Measurements from ENCODE around the gene CSPG5.

The CSPG5 gene

GRCh38 chr3:47536221-47536891 lies 42.3 kb downstream of the CSPG5 start:
- DNase-seq, result no peak

GRCh38 chr3:47533996-47534454 lies 44.6 kb downstream of the CSPG5 start:
- DNase-seq, result no peak

GRCh38 chr3:47533481-47533880 lies 45.2 kb downstream of the CSPG5 start:
- DNase-seq, result no peak

- DNase-seq, result no peak
Measured at GRCh38 chr3:47527952-47528725, 50.5 kb downstream of the CSPG5 start.

GRCh38 chr3:47525617-47526016 lies 53.0 kb downstream of the CSPG5 start:
- no peak for DNase-seq

GRCh38 chr3:47523310-47524073 lies 55.2 kb downstream of the CSPG5 start:
- DNase-seq, result no peak

GRCh38 chr3:47522082-47522987 lies 56.3 kb downstream of the CSPG5 start:
- DNase-seq, result peak; percentile 58 to 62

GRCh38 chr3:47520756-47521155 lies 57.9 kb downstream of the CSPG5 start:
- DNase-seq, result no peak

- DNase-seq, result no peak
Measured at GRCh38 chr3:47517937-47518336, 60.7 kb downstream of the CSPG5 start.

GRCh38 chr3:47515864-47516319 lies 62.8 kb downstream of the CSPG5 start:
- no peak for DNase-seq

GRCh38 chr3:47515100-47515499 lies 63.6 kb downstream of the CSPG5 start:
- no peak for DNase-seq

- DNase-seq, result peak; percentile 82 to 87
Measured at GRCh38 chr3:47513125-47513929, 65.3 kb downstream of the CSPG5 start, which contains the start of gene ELP6. Gene ELP6 (minus strand): TSS chr3:47513712. CDS start chr3:47513590, 122 bp downstream.

- DNase-seq, result no peak
Measured at GRCh38 chr3:47512416-47513124, 66.1 kb downstream of the CSPG5 start.
